ENCODE results near the gene TCIRG1. TPM values are rescaled to one million over a fixed set of nuclear protein-coding genes. Genes with fewer than 3 reads are reported as not detected.

The TCIRG1 gene
- total RNA-seq, 1 donor from 2014 or later = 23.4 TPM

DNA sequence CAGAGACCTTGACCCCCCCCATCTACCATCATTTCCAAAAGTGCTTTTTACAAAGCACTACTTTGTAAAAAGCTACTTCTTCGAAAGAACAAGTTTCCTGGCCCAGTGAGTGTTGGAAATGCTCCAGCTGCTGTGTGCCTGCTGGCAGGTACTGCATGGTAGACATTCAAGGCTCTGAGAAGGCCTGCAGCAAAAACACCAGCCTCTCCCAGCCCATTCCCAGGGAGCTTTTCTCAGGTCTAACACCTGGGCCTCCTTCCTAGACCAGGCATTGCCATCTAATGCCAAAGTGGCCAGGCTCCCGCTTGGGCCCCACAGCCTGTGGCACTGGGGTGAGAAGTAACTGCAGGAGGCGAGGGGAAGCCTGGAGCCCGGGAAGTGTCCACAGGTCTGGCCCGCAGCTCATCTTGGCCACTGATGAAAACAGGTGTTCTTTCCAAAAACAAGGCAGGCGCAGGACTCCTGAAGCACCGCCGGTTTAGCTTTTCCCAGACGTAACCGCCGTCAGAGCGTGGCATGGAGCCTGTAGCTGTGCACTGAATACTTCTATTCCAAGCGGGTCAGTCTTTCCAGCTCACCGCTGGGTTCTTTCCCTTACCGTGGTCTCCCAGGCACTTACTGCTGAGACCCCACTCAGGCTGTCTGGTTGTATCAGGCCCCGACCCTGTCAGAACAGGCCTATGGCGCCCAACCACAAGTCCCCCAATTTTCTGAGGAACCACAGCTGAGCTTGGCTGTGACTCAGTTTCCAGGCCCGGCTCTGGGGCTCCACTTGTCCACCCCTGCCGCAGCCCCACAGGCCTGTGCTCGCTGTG lies 1.2 kb upstream of the TCIRG1 start:
- peaks cover 34% of the 10 kb centered on the region for H3K36me3 ChIP-seq
- peak overlapping the region; percentile 78 for H3K4me3 ChIP-seq
- intact Hi-C loops (cut with micrococcal nuclease) = no loop called here
- no peaks in the 10 kb centered on the region for H3K27me3 ChIP-seq (ENCODE audit: low read depth)
- H3K4me1 ChIP-seq = peaks cover 80% of the 10 kb centered on the region
- H3K27ac ChIP-seq (replicated peaks) = peak overlapping the region; percentile 94
- DNase-seq = no peak
- no peak for TF ChIP-seq CTCF (IDR thresholded peaks at IDR 0.05; ENCODE audit: borderline replicate concordance)
- H3K9me3 ChIP-seq (replicated peaks) = no peaks in the 10 kb centered on the region

- intact Hi-C loops (cut with micrococcal nuclease) = no loop called here
- Histone ChIP-seq H3K36me3 (peaks cover 32% of the 10 kb centered on the region), H3K27me3 (ENCODE audit: low read depth) (no peaks in the 10 kb centered on the region), H3K9me3 (replicated peaks) (no peaks in the 10 kb centered on the region), H3K4me1 (peaks cover 73% of the 10 kb centered on the region), H3K4me3 (peak overlapping the region; percentile 78), H3K27ac (replicated peaks) (peak overlapping the region; percentile 94)
- DNase-seq = no peak
- no peak for TF ChIP-seq CTCF (IDR thresholded peaks at IDR 0.05; ENCODE audit: borderline replicate concordance)
These were observed 553 bp upstream of the TCIRG1 start for GRCh38 chr11:68038226-68038717.

DNA sequence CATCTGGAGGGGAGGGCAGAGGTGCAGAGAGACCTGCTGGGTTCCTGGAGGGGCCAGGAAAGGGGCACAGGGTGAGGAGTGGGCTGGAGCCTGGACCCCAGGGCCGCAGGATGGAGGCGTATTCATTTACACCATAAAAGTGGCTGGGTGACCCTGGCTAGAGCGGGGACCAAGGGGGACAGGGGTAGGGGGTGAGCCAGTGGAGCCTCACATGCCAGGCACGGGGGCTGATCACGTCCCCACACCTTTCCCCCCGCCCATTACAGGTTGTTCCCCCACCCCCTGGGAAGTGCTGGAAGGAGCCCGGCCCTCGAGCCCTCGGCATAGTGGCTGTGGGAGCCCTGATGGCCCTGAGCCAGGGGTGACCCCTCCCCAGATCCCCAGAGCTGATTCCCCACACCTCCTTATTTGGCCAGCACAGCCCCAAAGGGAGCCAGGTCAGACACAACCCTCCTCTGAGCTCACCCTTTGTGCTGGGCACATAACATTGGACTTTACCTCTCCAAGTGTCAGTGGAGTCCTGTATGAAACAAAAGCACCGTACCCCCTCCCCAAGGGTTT lies 781 bp downstream of the TCIRG1 start:
- DNase-seq = no peak
- H3K4me3 ChIP-seq = peak overlapping the region; percentile 78
- peaks cover 32% of the 10 kb centered on the region for H3K36me3 ChIP-seq
- no peak for TF ChIP-seq CTCF (IDR thresholded peaks at IDR 0.05; ENCODE audit: borderline replicate concordance)
- intact Hi-C loops (cut with micrococcal nuclease) = no loop called here
- H3K4me1 ChIP-seq = peaks cover 60% of the 10 kb centered on the region
- H3K27me3 ChIP-seq (ENCODE audit: low read depth) = no peaks in the 10 kb centered on the region
- no peaks in the 10 kb centered on the region for H3K9me3 ChIP-seq (replicated peaks)
- peak overlapping the region; percentile 94 for H3K27ac ChIP-seq (replicated peaks)

- peak; percentile 66 for DNase-seq
- Histone ChIP-seq H3K4me3 (peak overlapping the region; percentile 78), H3K27ac (replicated peaks) (peak overlapping the region; percentile 94), H3K9me3 (replicated peaks) (no peaks in the 10 kb centered on the region), H3K27me3 (ENCODE audit: low read depth) (no peaks in the 10 kb centered on the region), H3K36me3 (peaks cover 31% of the 10 kb centered on the region), H3K4me1 (peaks cover 57% of the 10 kb centered on the region)
- intact Hi-C loops (cut with micrococcal nuclease) = no loop called here
- TF ChIP-seq CTCF (IDR thresholded peaks at IDR 0.05; ENCODE audit: borderline replicate concordance) = no peak
These were observed 1.5 kb downstream of the TCIRG1 start for GRCh38 chr11:68040101-68040956.

DNA sequence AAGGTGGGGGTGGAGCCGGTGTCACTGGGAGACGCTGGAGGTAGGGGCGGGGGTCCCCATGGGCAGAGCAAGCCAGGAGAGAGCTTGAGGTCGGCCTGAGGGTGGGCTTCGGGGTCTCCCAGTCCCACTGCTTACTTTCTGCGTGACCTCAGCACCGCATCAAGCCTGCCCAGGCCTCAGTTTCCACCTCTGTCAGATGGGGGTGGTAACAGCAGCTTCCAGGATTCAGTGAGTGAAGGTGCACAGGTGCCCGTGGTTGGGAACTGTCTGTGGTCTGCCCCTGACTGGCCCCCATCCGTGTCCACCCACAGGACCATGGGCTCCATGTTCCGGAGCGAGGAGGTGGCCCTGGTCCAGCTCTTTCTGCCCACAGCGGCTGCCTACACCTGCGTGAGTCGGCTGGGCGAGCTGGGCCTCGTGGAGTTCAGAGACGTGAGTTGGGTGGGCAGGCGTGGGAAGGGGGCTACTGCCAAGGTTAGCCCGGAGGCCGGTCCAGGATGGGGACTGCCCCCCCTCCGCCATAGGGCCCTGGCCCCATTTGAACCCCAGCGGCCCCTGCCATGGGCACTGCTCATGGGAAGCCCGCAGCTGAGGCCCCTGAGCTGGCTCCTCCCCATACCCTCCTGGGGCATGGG lies 2.2 kb downstream of the TCIRG1 start:
- TF ChIP-seq CTCF (IDR thresholded peaks at IDR 0.05; ENCODE audit: borderline replicate concordance) = no peak
- peak overlapping the region; percentile 78 for H3K4me3 ChIP-seq
- peak overlapping the region; percentile 94 for H3K27ac ChIP-seq (replicated peaks)
- H3K27me3 ChIP-seq (ENCODE audit: low read depth) = no peaks in the 10 kb centered on the region
- peaks cover 50% of the 10 kb centered on the region for H3K4me1 ChIP-seq
- no peak for DNase-seq
- H3K9me3 ChIP-seq (replicated peaks) = no peaks in the 10 kb centered on the region
- H3K36me3 ChIP-seq = peaks cover 28% of the 10 kb centered on the region
- intact Hi-C loops (cut with micrococcal nuclease) = no loop called here

Data from left ventricle myocardium inferior (tissue), 1 donor.